OCI-LY3 (cell line): ENCODE measurements around the gene FAM227B.

Experiments
- EZH2phosphoT487 ChIP-seq: fragments of 200-600 bp; shearing (Covaris generic); IDR thresholded peaks from 2 replicates; pipeline ENCODE4 v1.6.1; 2018; ENCODE audit warnings: antibody characterized with exemption, mixed run types, low read depth
- TF ChIP-seq, protein P1 (sequence below): fragments of 200-600, 300-600 bp; sonication (generic); IDR thresholded peaks from 2 replicates; pipeline ENCODE4 v1.5.1; 2014; ENCODE audit warnings: antibody characterized with exemption, low read length, low read depth

DNA sequence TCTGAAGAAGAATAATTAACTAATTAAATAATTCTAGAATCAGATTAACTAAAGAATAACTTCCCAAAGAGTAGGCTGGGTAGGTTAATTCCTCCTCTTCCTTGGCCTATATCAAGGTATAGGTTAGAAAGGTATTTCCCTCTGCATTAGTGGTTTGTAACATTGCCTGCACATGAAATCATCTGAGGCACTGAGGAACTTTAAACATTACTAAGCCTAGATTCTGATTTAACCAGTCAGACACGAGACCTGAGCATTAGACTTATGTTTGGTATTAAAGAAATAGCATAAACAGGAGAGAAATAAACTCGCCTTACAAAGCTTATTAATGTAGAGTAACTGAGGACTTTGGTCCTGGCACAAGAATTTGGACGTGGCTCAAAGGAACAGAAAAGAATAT is 113.4 kb downstream of the FAM227B start:
- TF ChIP-seq, protein P1, sequence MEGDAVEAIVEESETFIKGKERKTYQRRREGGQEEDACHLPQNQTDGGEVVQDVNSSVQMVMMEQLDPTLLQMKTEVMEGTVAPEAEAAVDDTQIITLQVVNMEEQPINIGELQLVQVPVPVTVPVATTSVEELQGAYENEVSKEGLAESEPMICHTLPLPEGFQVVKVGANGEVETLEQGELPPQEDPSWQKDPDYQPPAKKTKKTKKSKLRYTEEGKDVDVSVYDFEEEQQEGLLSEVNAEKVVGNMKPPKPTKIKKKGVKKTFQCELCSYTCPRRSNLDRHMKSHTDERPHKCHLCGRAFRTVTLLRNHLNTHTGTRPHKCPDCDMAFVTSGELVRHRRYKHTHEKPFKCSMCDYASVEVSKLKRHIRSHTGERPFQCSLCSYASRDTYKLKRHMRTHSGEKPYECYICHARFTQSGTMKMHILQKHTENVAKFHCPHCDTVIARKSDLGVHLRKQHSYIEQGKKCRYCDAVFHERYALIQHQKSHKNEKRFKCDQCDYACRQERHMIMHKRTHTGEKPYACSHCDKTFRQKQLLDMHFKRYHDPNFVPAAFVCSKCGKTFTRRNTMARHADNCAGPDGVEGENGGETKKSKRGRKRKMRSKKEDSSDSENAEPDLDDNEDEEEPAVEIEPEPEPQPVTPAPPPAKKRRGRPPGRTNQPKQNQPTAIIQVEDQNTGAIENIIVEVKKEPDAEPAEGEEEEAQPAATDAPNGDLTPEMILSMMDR = no peak
- no peak for TF ChIP-seq EZH2phosphoT487
